ENCODE measurements around the gene PTGDS.

DNA sequence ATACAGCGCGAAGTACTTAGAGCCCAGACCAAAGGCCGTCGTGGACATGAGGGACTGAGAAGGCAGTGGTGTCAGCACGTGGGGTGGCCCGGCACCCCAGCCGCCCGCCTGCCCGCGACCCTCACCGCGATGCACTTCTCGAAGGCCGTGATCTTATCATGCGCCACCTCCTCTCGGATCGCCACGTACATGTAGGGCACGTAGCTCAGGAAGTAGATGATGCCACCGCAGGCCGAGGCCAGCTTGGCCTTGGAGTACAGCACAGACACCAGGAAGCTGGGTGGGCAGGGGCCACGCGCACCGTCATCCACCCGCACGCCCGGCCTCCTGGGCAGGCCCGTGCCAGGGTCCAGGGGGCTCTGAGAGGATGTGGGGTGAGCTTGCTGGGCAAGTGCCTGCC lies 39.8 kb downstream of the PTGDS start:
- TF ChIP-seq POLR2AphosphoS5 (IDR thresholded peaks at IDR 0.05) = no peak
- TF ChIP-seq, protein P1, sequence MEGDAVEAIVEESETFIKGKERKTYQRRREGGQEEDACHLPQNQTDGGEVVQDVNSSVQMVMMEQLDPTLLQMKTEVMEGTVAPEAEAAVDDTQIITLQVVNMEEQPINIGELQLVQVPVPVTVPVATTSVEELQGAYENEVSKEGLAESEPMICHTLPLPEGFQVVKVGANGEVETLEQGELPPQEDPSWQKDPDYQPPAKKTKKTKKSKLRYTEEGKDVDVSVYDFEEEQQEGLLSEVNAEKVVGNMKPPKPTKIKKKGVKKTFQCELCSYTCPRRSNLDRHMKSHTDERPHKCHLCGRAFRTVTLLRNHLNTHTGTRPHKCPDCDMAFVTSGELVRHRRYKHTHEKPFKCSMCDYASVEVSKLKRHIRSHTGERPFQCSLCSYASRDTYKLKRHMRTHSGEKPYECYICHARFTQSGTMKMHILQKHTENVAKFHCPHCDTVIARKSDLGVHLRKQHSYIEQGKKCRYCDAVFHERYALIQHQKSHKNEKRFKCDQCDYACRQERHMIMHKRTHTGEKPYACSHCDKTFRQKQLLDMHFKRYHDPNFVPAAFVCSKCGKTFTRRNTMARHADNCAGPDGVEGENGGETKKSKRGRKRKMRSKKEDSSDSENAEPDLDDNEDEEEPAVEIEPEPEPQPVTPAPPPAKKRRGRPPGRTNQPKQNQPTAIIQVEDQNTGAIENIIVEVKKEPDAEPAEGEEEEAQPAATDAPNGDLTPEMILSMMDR (IDR thresholded peaks at IDR 0.05) = no peak
- TF ChIP-seq POLR2A (IDR thresholded peaks at IDR 0.05) = no peak

Measured in transverse colon (tissue), 4 donors.